ENCODE measurements around the gene TRAK2.

TRAK2 gene

DNA sequence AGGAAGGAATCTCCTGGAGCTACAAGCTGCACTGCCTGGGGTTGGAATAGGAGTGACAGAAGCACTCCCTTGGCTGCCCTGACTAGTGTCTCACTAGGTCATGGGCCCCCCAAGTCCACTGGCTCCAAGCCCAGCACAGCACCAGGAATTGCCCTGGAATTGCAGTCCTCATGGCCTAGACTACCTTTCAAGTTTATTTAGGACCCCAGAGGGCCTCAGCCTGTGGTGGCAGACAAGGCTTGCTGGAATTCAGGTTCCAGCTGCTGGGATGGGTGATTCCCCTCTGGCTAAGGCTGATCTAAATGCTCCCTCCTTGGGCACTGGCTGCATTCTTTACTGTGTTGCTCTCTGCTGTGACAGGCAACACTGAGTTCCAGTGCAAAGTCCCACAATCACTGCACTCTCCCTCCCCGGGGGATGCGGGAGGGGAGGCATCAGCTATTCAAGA lies 14.3 kb upstream of the TRAK2 start:
- DNase-seq (ENCODE audit: low read depth, low spot score) = peak; percentile 29
- TF ChIP-seq, protein P1, sequence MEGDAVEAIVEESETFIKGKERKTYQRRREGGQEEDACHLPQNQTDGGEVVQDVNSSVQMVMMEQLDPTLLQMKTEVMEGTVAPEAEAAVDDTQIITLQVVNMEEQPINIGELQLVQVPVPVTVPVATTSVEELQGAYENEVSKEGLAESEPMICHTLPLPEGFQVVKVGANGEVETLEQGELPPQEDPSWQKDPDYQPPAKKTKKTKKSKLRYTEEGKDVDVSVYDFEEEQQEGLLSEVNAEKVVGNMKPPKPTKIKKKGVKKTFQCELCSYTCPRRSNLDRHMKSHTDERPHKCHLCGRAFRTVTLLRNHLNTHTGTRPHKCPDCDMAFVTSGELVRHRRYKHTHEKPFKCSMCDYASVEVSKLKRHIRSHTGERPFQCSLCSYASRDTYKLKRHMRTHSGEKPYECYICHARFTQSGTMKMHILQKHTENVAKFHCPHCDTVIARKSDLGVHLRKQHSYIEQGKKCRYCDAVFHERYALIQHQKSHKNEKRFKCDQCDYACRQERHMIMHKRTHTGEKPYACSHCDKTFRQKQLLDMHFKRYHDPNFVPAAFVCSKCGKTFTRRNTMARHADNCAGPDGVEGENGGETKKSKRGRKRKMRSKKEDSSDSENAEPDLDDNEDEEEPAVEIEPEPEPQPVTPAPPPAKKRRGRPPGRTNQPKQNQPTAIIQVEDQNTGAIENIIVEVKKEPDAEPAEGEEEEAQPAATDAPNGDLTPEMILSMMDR (IDR thresholded peaks at IDR 0.05; ENCODE audit: low read depth, low read length) = no peak
- H3K4me3 ChIP-seq (ENCODE audit: low read depth, low read length) = no peak overlapping the region
- in situ Hi-C loops (cut with HindIII; ENCODE audit: low sequenced_read_pairs) = no loop called here

DNA sequence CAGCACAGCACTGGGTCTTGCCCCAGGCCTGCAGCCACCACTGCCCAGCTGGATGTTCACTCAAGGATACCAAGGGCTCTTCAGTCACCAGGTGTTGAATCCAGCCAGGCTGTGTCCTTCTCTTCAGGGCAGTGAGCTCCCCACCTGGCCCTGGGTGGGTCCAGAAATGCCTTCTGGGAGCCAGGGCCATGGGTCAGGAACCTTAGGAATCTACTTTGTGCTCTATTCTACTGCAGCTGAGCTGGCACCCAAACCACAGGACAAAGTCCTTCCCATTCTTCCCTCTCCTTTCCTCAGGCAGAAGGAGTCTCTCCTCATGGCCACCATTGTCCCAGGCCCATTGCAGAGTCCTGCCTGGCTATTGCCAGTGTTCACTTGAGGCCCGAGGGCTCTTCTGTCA lies 13.3 kb upstream of the TRAK2 start:
- TF ChIP-seq, protein P1 (IDR thresholded peaks at IDR 0.05; ENCODE audit: low read depth, low read length) = no peak
- in situ Hi-C loops (cut with HindIII; ENCODE audit: low sequenced_read_pairs) = no loop called here
- no peak overlapping the region for H3K4me3 ChIP-seq (ENCODE audit: low read depth, low read length)
- DNase-seq (ENCODE audit: low read depth, low spot score) = no peak

DNA sequence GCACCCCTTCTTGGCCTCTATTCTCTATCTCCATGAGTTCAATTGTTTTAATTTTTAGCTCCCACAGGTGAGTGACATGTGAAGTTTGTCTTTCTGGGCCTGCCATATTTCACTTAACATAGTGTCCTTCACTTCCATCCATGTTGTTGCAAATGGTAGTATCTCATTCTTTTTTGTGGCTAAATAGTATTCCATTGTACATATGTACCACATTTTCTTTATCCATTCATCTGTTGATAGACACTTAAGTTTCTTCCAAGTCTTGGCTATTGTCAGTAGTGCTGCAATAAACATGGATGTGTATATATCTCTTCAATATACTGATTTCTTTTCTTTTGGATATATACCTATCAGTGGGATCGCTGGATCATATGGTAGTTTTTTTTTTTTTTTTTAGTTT lies 9.3 kb upstream of the TRAK2 start:
- TF ChIP-seq, protein P1 (IDR thresholded peaks at IDR 0.05; ENCODE audit: low read depth, low read length) = no peak
- in situ Hi-C loops (cut with HindIII; ENCODE audit: low sequenced_read_pairs) = no loop called here
- DNase-seq (ENCODE audit: low read depth, low spot score) = no peak
- no peak overlapping the region for H3K4me3 ChIP-seq (ENCODE audit: low read depth, low read length)

DNA sequence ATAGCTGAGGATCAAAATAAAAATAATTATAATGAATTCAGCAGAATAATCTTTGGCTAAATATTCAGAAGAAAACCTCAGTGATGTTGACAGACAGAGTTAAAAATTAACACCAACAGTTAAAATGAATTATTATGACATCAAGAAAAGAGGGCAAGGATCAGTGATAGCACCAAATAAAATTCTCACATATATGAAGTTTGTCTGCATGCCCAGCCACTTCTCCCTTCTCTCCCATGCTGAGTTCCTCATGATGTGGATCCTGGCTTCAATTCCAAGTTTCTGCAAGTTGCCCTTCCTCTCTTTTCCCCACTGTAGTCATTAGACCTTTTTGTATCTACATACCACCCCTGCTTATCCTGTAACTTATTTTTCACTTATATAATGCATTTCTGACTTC lies 7.1 kb upstream of the TRAK2 start:
- in situ Hi-C loops (cut with HindIII; ENCODE audit: low sequenced_read_pairs) = no loop called here
- TF ChIP-seq, protein P1 (IDR thresholded peaks at IDR 0.05; ENCODE audit: low read depth, low read length) = no peak
- no peak for DNase-seq (ENCODE audit: low read depth, low spot score)
- no peak overlapping the region for H3K4me3 ChIP-seq (ENCODE audit: low read depth, low read length)

DNA sequence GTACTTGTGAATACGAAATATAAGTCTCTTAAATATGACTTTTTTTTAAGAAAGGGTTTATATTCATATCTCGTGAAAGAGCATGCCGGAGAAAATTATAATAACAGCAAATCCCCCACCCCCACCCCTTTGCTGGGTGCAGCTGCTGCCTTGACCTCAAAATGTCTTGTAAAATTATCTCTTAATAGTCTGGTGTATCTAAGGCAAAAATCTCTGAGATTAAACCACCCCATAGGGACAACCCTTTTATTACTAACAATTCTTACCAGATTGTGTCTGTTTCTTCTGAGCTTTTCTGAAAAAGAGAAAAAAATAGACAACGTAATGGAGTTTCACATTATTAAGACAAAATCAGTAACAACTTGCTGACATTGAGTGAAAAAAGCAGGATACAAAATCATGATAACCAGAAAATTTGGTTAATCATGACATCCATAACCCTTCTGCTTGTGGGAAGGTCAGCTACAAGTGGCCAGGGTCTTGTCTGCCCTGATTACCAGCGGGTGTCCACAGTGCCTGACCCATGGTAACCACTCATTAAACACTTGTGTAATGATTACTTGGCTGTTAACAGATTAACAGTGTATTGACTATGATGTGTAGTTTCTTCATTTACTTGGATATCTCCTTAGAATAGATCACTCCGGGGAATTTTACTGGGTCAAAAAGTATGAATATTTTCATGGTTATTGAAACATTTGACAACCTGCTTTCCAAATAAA lies 1.8 kb upstream of the TRAK2 start:
- in situ Hi-C loops (cut with HindIII; ENCODE audit: low sequenced_read_pairs) = no loop called here
- DNase-seq (ENCODE audit: low read depth, low spot score) = no peak
- TF ChIP-seq, protein P1 (IDR thresholded peaks at IDR 0.05; ENCODE audit: low read depth, low read length) = no peak
- no peak overlapping the region for H3K4me3 ChIP-seq (ENCODE audit: low read depth, low read length)

DNA sequence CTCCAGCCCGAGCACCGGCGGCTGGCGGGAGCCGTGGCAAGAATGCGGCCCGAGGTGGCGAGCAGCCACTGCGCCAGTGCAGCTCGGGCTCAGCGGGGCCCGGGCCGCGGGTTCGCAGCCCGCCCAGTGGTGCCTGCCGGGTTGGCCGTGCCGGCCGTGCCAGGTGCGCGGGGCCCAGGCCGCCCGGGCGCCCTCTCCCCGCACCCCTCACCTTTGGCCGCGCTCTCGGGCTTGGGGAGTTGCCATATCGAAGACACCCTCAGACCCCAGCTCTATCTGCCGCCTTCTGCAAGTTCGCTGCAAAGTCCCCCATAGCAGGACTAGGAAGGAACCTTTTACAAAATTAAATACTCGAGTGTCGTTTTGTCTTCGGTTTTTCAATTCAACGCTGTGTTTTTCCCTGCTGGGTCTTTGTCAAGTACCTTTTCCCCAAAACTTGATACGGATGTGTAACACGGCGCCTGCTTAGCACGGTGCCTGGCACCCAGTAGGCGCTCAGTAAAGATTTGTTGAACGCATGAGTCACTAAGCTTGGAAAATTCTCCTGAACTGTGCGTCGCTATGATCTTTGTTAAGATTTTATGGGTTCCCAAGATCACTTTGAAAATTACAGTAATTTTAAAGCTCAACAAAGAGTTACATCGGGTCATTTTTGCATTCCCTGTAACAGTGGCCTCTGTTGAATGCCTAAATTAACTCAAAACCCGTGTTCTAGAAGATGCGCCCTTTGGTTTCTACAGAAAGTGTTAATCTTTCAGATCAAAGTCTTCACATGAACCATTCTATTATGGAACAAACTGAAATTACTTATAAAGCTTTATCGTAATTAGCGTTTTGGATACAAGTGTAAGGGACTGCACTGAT lies 1.0 kb upstream of the TRAK2 start:
- in situ Hi-C loops (cut with HindIII; ENCODE audit: low sequenced_read_pairs) = no loop called here
- TF ChIP-seq, protein P1 (IDR thresholded peaks at IDR 0.05; ENCODE audit: low read depth, low read length) = no peak
- H3K4me3 ChIP-seq (ENCODE audit: low read depth, low read length) = peak overlapping the region; percentile 99
- no peak for DNase-seq (ENCODE audit: low read depth, low spot score)
